Measurements from ENCODE around the gene PLA2G2F. TPM values are rescaled to one million over a fixed set of nuclear protein-coding genes. Genes with fewer than 3 reads are reported as not detected.

The PLA2G2F gene
- total RNA-seq, 4 donors from 2014 or later: not detected

DNA sequence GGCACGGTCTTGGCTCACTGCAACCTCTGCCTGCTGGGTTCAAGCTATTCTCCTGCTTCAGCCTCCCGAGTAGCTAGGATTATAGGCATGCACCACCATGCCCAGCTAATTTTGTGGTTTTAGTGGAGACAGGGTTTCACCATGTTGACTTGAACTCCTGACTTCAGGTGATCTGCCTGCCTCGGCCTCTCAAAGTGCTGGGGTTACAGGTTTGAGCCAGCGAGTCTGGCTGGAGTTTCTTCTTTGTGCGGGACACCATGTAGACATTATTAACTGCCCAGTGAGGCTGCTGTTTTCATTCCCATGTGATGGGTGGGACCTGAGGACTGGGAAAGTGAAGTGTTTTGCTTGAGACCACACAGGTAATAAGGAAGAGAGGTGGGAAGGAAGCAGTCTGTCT, 45.8 kb upstream of the PLA2G2F start:
- no peak for DNase-seq (ENCODE audit: extremely low spot score)
- Histone ChIP-seq H3K36me3 (peaks cover 0 to 35% (median 15%) of the 10 kb centered on the region in 4 donors), H3K4me1 (peaks cover 0 to 6% (median 3%) of the 10 kb centered on the region in 4 donors), H3K9me3 (peaks cover 0 to 6% (median 0%) of the 10 kb centered on the region in 4 donors), H3K4me3 (no peak overlapping the region), H3K27ac (replicated peaks in 1 of 4) (peak overlapping the region; percentile 25 to 63 (median 39)), H3K27me3 (no peaks in the 10 kb centered on the region)
- intact Hi-C loops (cut with DNase I): no loop called here
- 78% methylated on average over 5 of the region's 5 CpGs for WGBS
- TF ChIP-seq EP300 (IDR thresholded peaks at IDR 0.05) (no peak), POLR2AphosphoS5 (IDR thresholded peaks at IDR 0.05) (no peak), POLR2A (IDR thresholded peaks at IDR 0.05; ENCODE audit: low read depth) (no peak)
- TF ChIP-seq, protein P1, sequence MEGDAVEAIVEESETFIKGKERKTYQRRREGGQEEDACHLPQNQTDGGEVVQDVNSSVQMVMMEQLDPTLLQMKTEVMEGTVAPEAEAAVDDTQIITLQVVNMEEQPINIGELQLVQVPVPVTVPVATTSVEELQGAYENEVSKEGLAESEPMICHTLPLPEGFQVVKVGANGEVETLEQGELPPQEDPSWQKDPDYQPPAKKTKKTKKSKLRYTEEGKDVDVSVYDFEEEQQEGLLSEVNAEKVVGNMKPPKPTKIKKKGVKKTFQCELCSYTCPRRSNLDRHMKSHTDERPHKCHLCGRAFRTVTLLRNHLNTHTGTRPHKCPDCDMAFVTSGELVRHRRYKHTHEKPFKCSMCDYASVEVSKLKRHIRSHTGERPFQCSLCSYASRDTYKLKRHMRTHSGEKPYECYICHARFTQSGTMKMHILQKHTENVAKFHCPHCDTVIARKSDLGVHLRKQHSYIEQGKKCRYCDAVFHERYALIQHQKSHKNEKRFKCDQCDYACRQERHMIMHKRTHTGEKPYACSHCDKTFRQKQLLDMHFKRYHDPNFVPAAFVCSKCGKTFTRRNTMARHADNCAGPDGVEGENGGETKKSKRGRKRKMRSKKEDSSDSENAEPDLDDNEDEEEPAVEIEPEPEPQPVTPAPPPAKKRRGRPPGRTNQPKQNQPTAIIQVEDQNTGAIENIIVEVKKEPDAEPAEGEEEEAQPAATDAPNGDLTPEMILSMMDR (IDR thresholded peaks at IDR 0.05): no peak

DNA sequence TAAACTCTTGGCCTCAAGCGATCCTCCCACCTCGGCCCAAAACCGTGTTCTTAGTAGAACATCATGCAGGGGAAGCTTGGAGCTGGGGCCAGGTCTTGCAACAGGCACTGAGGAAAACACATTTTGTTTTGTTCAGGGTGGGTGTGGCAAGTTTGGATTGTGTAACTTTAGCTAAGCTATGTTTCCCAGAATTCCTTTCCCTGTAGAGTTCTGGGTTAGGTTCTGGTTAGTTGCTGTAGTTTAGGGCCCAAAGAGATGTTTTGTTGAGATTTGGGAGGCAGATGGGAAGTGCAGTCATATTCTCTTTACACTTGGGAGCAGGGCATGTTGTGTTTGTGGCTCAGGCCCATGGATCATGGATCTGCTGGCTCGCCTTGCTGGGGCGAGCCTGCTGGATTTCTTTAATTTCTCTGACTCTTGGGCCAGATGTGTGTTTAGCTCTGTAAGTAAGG, 45.2 kb upstream of the PLA2G2F start:
- Histone ChIP-seq H3K36me3 (peaks cover 0 to 28% (median 15%) of the 10 kb centered on the region in 4 donors), H3K27me3 (no peaks in the 10 kb centered on the region), H3K4me1 (peaks cover 0 to 6% (median 3%) of the 10 kb centered on the region in 4 donors), H3K27ac (replicated peaks in 1 of 4) (peak overlapping the region; percentile 37 to 61 (median 53)), H3K9me3 (peaks cover 0 to 6% (median 0%) of the 10 kb centered on the region in 4 donors), H3K4me3 (no peak overlapping the region)
- intact Hi-C loops (cut with DNase I): no loop called here
- DNase-seq (ENCODE audit: extremely low spot score): peak; percentile 94
- WGBS: 62% methylated on average over 5 of the region's 5 CpGs
- TF ChIP-seq POLR2A (IDR thresholded peaks at IDR 0.05; ENCODE audit: low read depth): no peak
- TF ChIP-seq, protein P1 (IDR thresholded peaks at IDR 0.05): no peak
- no peak for TF ChIP-seq EP300 (IDR thresholded peaks at IDR 0.05)
- peak; percentile 22 to 52 for TF ChIP-seq POLR2AphosphoS5 (IDR thresholded peaks at IDR 0.05)

DNA sequence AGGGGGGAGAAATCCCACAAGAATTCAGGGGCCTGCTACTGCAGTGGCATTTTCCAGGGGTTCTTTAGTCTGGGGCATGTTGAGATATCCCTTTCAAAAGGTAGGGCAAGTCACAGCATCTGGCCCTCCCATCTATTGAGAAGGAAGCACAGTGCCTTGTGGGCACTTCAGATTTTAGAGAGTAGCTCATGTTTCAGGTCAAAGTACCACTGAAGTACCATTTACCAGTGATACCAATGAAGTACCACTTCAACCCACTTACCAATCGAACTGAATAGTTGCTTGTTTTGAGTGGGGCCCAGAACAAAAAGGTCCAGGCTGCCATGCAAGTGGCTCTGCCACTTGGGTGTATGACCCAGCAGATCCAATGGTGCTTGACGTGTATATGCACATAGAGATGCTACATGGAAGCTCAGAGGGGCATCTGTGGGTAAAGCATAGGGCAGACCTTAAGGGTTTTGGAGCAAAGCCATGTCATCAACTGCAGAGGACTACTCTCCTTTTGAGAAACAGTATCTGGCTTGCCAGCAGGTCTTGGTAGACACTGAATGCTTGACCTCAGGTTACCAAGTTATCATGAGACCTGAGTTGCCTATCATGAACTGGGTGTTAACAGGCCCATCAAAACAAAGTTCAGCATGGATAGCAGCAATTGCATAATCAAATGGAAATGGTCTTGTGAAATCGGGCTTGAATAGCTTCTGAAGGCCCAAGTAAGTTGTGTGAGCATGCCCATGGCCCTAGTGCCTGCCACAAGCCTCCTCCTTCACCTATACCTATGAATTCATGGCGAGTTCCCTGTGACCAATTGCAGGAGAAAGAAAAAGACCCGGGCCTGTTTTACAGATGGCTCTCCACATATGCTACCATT, 43.3 kb upstream of the PLA2G2F start:
- H3K27ac ChIP-seq (replicated peaks in 1 of 4): peak overlapping the region in 2 of 4 donors; percentile 6 to 61

DNA sequence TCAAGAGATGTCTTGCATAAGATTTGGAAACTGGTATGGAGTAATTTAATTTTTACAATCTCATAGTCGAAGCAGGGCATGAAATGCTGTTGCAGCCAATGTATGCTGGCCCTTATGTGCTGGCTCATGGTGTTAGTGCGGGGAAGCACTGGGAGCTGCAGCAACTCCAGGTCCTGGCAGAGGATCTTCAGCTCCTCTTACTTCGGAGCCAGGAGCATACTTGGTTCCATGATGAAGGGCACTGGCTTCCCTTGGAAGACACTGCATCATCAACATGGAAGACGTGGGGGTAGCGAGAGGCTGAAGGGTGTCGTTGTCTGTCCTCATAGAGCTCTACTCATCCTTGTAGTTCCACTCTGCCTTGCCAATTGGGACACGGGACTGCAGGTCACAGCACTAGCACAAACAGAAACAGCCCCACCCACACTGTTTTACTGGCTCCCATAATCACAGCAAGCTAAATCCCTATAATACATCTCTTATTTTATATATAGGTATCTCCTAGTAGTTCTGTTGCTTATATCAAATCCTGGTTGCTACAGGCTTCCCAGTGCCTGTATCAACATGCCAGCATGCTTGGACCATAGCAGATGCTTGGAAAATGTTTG, 42.2 kb upstream of the PLA2G2F start:
- intact Hi-C loops (cut with DNase I): no loop called here
- peaks cover 0 to under 1% (median 0%) of the 10 kb centered on the region in 4 donors for H3K36me3 ChIP-seq
- no peak overlapping the region for H3K27ac ChIP-seq (replicated peaks in 1 of 4)
- H3K9me3 ChIP-seq: peaks cover 0 to 6% (median 0%) of the 10 kb centered on the region in 4 donors
- H3K4me1 ChIP-seq: peaks cover 0 to 13% (median 10%) of the 10 kb centered on the region in 4 donors
- TF ChIP-seq POLR2AphosphoS5 (IDR thresholded peaks at IDR 0.05) (no peak), EP300 (IDR thresholded peaks at IDR 0.05) (no peak), POLR2A (IDR thresholded peaks at IDR 0.05; ENCODE audit: low read depth) (no peak)
- TF ChIP-seq, protein P1 (IDR thresholded peaks at IDR 0.05): no peak
- H3K4me3 ChIP-seq: no peak overlapping the region
- H3K27me3 ChIP-seq: no peaks in the 10 kb centered on the region
- DNase-seq (ENCODE audit: extremely low spot score): no peak
- WGBS: 73% methylated on average over 7 of the region's 7 CpGs

More for the DNA sequence above, 43.3 kb upstream of the PLA2G2F start:
- TF ChIP-seq, protein P1 (IDR thresholded peaks at IDR 0.05): no peak
- Histone ChIP-seq H3K36me3 (peaks cover 0 to 10% (median 3%) of the 10 kb centered on the region in 4 donors), H3K4me1 (peaks cover 0 to 8% (median 5%) of the 10 kb centered on the region in 4 donors), H3K27me3 (no peaks in the 10 kb centered on the region), H3K9me3 (peaks cover 0 to 6% (median 0%) of the 10 kb centered on the region in 4 donors), H3K4me3 (no peak overlapping the region)
- 82% methylated on average over 4 of the region's 5 CpGs for WGBS
- no peak for DNase-seq (ENCODE audit: extremely low spot score)
- intact Hi-C loops (cut with DNase I): no loop called here
